B cell (primary cell): Measurements from ENCODE around the gene CNTN4. TPM values are rescaled to one million over a fixed set of nuclear protein-coding genes. Genes with fewer than 3 reads are reported as not detected.

Experiments
- ATAC-seq: fragments of 200-7000 bp; cut with Tn5 transposase; one replicate; pipeline ENCODE4 v1.10.0; 2021; ENCODE audit warnings: low read depth, mild to moderate bottlenecking, moderate number of reproducible peaks, moderate library complexity
- CTCF ChIA-PET: fragments of 350-600 bp; sonication (Branson Sonifier 250); formaldehyde crosslinking; loops from one replicate; lab custom pipeline; 2021; ENCODE audit warnings: antibody characterized with exemption, inconsistent platforms; lab: Charles Lee
- POLR2A ChIA-PET: fragments of 350-600 bp; sonication (Branson Sonifier 250); formaldehyde crosslinking; loops from one replicate; lab custom pipeline; 2021; ENCODE audit warnings: antibody characterized with exemption; lab: Charles Lee
- DNase-seq: peaks from one replicate; pipeline ENCODE4 v3.0.0; 2013
- H2AFZ ChIP-seq: 2 replicates; pipeline ENCODE4 v1.6.1; 2012; ENCODE audit warnings: mild to moderate bottlenecking, low read depth, low read length; ENCODE audit not compliant: insufficient read depth, poor library complexity, severe bottlenecking
- H3K27ac ChIP-seq, 2 donors: 1 replicate in 1 of 2; 2 replicates in 1 of 2; pipeline ENCODE4 v1.5.1; 2012 to 2013; ENCODE audit warnings: low read length in 2 of 2, mild to moderate bottlenecking in 2 of 2, moderate library complexity in 1 of 2
- H3K27me3 ChIP-seq, 4 experiments: fragments of 200-600 bp in 1 of 4; sonication (generic) in 1 of 4; replicated peaks in 1 of 4; 1 replicate in 2 of 4; 2 replicates in 2 of 4; pipeline versions ENCODE4 v1.6.1 to v1.7.0; 2013 to 2016; ENCODE audit warnings: low read length in 3 of 4, mild to moderate bottlenecking in 2 of 4, mixed read lengths in 1 of 4, moderate library complexity in 1 of 4; ENCODE audit not compliant: insufficient read depth in 4 of 4, control insufficient read depth in 3 of 4; ENCODE audit errors: control extremely low read depth in 1 of 4
- H3K36me3 ChIP-seq, 2 experiments: replicated peaks in 1 of 2; 1 replicate in 1 of 2; 2 replicates in 1 of 2; pipeline versions ENCODE4 v1.6.1 to v1.7.1; 2013; ENCODE audit warnings: low read length in 1 of 2; ENCODE audit not compliant: insufficient read depth in 2 of 2, control insufficient read depth in 1 of 2; ENCODE audit errors: control extremely low read depth in 1 of 2, extremely low read depth in 1 of 2
- H3K4me1 ChIP-seq, 2 donors: fragments of 200-600 bp in 1 of 2; sonication (generic) in 1 of 2; 1 replicate in 1 of 2; 2 replicates in 1 of 2; pipeline versions ENCODE4 v1.5.1 to v1.6.1; 2013 to 2017; ENCODE audit warnings: low read length in 2 of 2; ENCODE audit not compliant: control insufficient read depth in 2 of 2, insufficient read depth in 2 of 2
- H3K4me2 ChIP-seq: replicated peaks from 2 replicates; pipeline ENCODE3; 2012; ENCODE audit warnings: mild to moderate bottlenecking, low read depth, low read length; ENCODE audit not compliant: poor library complexity, severe bottlenecking
- H3K4me3 ChIP-seq, 5 experiments: fragments of 200-600 bp in 1 of 5; sonication (generic) in 1 of 5; 1 replicate in 3 of 5; 2 replicates in 2 of 5; pipeline versions ENCODE4 v1.5.1 to v1.7.0; 2011 to 2016; ENCODE audit warnings: low read length in 4 of 5, mild to moderate bottlenecking in 4 of 5, low read depth in 2 of 5, control low read depth in 1 of 5, moderate library complexity in 1 of 5; ENCODE audit not compliant: insufficient read depth in 1 of 5; ENCODE audit errors: control extremely low read depth in 1 of 5, extremely low read depth in 1 of 5
- H3K79me2 ChIP-seq: fragments of 200-600 bp; sonication (generic); one replicate; pipeline ENCODE4 v1.6.0; 2016; ENCODE audit warnings: low read length; ENCODE audit not compliant: control insufficient read depth, insufficient read depth
- H3K9ac ChIP-seq: fragments of 200-600 bp; sonication (generic); 2 replicates; pipeline ENCODE4 v1.6.1; 2017; ENCODE audit warnings: mild to moderate bottlenecking, low read length, moderate library complexity
- H3K9me3 ChIP-seq, 3 donors: one replicate each; pipeline versions ENCODE4 v1.6.1 to v1.7.1; 2013; ENCODE audit warnings: low read length in 2 of 3; ENCODE audit not compliant: control insufficient read depth in 2 of 3, insufficient read depth in 1 of 3; ENCODE audit errors: control extremely low read depth in 1 of 3
- H4K20me1 ChIP-seq: 2 replicates; pipeline ENCODE4 v1.6.0; 2012; ENCODE audit warnings: mild to moderate bottlenecking, low read length; ENCODE audit not compliant: insufficient read depth, control insufficient read depth, poor library complexity, severe bottlenecking
- H3K27ac Mint-ChIP-seq: one replicate; pipeline ENCODE4 v1.8.0; 2021; ENCODE audit warnings: mixed read lengths
- H3K27me3 Mint-ChIP-seq: one replicate; pipeline ENCODE4 v1.8.0; 2021; ENCODE audit warnings: mixed read lengths
- H3K4me1 Mint-ChIP-seq: one replicate; pipeline ENCODE4 v1.8.0; 2021; ENCODE audit warnings: mixed read lengths
- H3K4me3 Mint-ChIP-seq: one replicate; pipeline ENCODE4 v1.8.0; 2021; ENCODE audit warnings: mixed read lengths
- H3K9me3 Mint-ChIP-seq: one replicate; pipeline ENCODE4 v1.8.0; 2022; ENCODE audit warnings: mixed read lengths; ENCODE audit not compliant: insufficient read depth
- EZH2 ChIP-seq: IDR thresholded peaks from 2 replicates; pipeline ENCODE4 v1.6.1; 2012; ENCODE audit warnings: borderline replicate concordance, low read depth, mild to moderate bottlenecking, moderate library complexity, low read length; ENCODE audit not compliant: insufficient read depth, poor library complexity, severe bottlenecking
- WGBS: methylation state at CpG from one replicate; pipeline ENCODE4 v1.1.5; 2013; ENCODE audit warnings: missing lambda C conversion rate; ENCODE audit not compliant: insufficient coverage; 5-methylcytosine and 5-hydroxymethylcytosine counted together
- intact Hi-C: fragments of 100-400 bp; cut with micrococcal nuclease; formaldehyde crosslinking; loops from one replicate; pipeline ENCODE4 v1.10.0; 2022
- polyA plus RNA-seq: library from polyadenylated mRNA; depleted of rRNA; stranded (reverse); fragments of >200 nt; gene quantifications from 2 replicates; pipeline ENCODE4 v1.2.3, GENCODE V29; 2012
- total RNA-seq, 2 donors: library from RNA; stranded (reverse); fragments of 120-200 nt in 1 of 2; gene quantifications; 1 replicate in 1 of 2; 2 replicates in 1 of 2; pipeline versions ENCODE4 v1.2.3 to v1.2.4, GENCODE V29; 2013 to 2022
- TF ChIP-seq, protein P1 (sequence below): fragments of 200-600 bp; IDR thresholded peaks from one replicate; pipeline ENCODE4 v1.8.0; 2022; ENCODE audit warnings: antibody characterized with exemption, mild to moderate bottlenecking

The CNTN4 gene
- total and polyA plus RNA-seq, 2 donors (not counting 1 experiment from before 2014, with no cell fraction given), result 0.05 TPM; not detected in 1

- H3K4me3 Mint-ChIP-seq, result no peak overlapping the region
- H3K4me2 ChIP-seq, result no peak overlapping the region
Observed at GRCh38 chr3:2823437-2824211, 725.0 kb downstream of the CNTN4 start.

DNA sequence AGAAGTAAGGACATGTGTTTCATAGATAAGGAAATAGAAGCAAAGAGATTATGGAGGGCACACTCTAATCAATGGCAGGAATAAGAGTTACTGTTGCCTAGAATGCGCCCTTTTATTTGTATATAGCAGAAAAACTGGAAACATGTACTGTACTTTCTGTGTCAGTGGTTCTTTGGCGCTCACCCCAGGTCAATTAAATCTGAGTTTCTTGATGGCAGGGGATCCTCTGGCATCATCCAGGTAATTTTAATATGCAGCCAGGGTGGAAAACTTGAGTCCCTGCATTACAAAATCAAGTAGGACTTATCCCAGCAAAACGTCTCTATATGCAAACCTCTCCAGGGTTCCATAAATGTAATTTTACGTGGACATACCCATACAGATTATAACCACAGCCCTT lies 727.4 kb downstream of the CNTN4 start:
- TF ChIP-seq, protein P1, sequence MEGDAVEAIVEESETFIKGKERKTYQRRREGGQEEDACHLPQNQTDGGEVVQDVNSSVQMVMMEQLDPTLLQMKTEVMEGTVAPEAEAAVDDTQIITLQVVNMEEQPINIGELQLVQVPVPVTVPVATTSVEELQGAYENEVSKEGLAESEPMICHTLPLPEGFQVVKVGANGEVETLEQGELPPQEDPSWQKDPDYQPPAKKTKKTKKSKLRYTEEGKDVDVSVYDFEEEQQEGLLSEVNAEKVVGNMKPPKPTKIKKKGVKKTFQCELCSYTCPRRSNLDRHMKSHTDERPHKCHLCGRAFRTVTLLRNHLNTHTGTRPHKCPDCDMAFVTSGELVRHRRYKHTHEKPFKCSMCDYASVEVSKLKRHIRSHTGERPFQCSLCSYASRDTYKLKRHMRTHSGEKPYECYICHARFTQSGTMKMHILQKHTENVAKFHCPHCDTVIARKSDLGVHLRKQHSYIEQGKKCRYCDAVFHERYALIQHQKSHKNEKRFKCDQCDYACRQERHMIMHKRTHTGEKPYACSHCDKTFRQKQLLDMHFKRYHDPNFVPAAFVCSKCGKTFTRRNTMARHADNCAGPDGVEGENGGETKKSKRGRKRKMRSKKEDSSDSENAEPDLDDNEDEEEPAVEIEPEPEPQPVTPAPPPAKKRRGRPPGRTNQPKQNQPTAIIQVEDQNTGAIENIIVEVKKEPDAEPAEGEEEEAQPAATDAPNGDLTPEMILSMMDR, result no peak
- TF ChIP-seq EZH2, result no peak
- ChIA-PET POLR2A (no interaction called here), CTCF (no interaction called here)
- Histone ChIP-seq H4K20me1 (no peaks in the 10 kb centered on the region), H3K27me3 (no peaks in the 10 kb centered on the region), H3K4me2 (no peak overlapping the region), H3K36me3 (no peaks in the 10 kb centered on the region), H3K4me1 (no peaks in the 10 kb centered on the region), H3K9ac (no peak overlapping the region), H2AFZ (no peak overlapping the region), H3K27ac (no peak overlapping the region), H3K79me2 (no peaks in the 10 kb centered on the region), H3K4me3 (no peak overlapping the region), H3K9me3 (no peaks in the 10 kb centered on the region)
- Mint-ChIP-seq H3K4me3 (no peak overlapping the region), H3K27ac (no peak overlapping the region), H3K9me3 (no peaks in the 10 kb centered on the region), H3K27me3 (no peaks in the 10 kb centered on the region), H3K4me1 (no peaks in the 10 kb centered on the region)
- 100% methylated on average over 1 of the region's 4 CpGs for WGBS
- ATAC-seq (no peak), DNase-seq (no peak)
- intact Hi-C loops, result no loop called here

More at GRCh38 chr3:2823437-2824211, 725.0 kb downstream of the CNTN4 start:
- CTCF ChIA-PET, result no interaction called here
- Histone ChIP-seq H2AFZ (no peak overlapping the region), H4K20me1 (no peaks in the 10 kb centered on the region), H3K9me3 (no peaks in the 10 kb centered on the region), H3K27me3 (no peaks in the 10 kb centered on the region), H3K9ac (no peak overlapping the region), H3K27ac (no peak overlapping the region), H3K36me3 (no peaks in the 10 kb centered on the region), H3K4me3 (no peak overlapping the region), H3K4me1 (no peaks in the 10 kb centered on the region), H3K79me2 (no peaks in the 10 kb centered on the region)
- POLR2A ChIA-PET, result no interaction called here
- Mint-ChIP-seq H3K27me3 (no peaks in the 10 kb centered on the region), H3K9me3 (no peaks in the 10 kb centered on the region), H3K27ac (no peak overlapping the region), H3K4me1 (no peaks in the 10 kb centered on the region)
- intact Hi-C loops, result no loop called here
- no peak for ATAC-seq
- TF ChIP-seq, protein P1, result no peak
- TF ChIP-seq EZH2, result no peak
- DNase-seq, result no peak
- WGBS, result 96% methylated on average over 4 of the region's 8 CpGs
